ENCODE results near the gene GM2A.
A peak's percentile ranks its signal among the peaks of the same experiment; 100 is the strongest.

Gene GM2A

DNA sequence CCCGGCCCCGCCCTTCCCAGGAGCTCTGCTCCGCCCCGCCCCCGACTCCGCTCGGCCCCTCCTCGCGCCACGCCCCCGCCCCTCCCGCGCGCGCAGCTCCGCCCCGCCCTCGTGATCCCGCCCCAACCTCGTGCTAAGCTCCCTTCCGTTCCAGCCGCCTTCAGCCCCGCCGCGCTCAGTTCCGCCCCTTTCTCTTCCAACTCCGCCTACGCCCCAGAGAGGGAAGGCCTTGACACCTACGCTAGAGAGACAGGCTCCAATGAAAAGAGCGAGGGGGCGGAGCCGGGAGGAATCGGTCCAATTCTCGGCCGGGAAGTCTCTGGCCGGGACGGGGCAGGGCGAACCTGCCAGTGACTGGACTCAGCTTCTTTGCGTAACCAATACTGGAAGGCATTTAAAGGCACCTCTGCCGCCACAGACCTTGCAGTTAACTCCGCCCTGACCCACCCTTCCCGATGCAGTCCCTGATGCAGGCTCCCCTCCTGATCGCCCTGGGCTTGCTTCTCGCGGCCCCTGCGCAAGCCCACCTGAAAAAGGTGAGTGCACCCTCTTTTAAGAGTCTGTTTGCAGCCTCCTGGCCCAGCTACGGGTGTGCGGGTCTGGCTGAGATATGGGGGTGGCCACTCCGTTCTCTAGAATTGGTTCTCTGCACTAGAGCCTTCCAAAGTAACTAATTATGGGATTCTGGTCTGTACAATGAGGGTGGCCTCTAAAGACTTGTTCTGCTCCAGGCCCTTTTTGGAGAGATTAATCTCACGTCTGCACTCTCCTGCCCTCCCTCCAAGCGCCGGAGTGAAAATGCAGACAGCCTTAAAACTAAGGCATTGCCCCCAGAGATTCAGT is at the start of gene GM2A:
Gene GM2A (plus strand): TSS at position 424 of the 843 bp plus-strand sequence. CDS start 32 bp downstream, at position 456.
- H4K20me1 ChIP-seq: no peaks in the 10 kb centered on the region
- TF ChIP-seq Cebpa-rat (IDR thresholded peaks at IDR 0.05): peak; percentile 49; the same call in 1 of the 2 replicates
- H3K9me3 ChIP-seq: no peaks in the 10 kb centered on the region
- H3K27me3 ChIP-seq: no peaks in the 10 kb centered on the region
- peak within 1 kb of the TSS; percentile 97 for H3K4me2 ChIP-seq
- H3K27ac ChIP-seq: peak within 1 kb of the TSS; percentile 76
- no peaks in the 10 kb centered on the region for H3K36me3 ChIP-seq
- peak within 1 kb of the TSS; percentile 84 for H3K9ac ChIP-seq
- H3K4me1 ChIP-seq: peaks cover 66% of the 10 kb centered on the region
- peak within 1 kb of the TSS; percentile 80 for H3K4me3 ChIP-seq

DNA sequence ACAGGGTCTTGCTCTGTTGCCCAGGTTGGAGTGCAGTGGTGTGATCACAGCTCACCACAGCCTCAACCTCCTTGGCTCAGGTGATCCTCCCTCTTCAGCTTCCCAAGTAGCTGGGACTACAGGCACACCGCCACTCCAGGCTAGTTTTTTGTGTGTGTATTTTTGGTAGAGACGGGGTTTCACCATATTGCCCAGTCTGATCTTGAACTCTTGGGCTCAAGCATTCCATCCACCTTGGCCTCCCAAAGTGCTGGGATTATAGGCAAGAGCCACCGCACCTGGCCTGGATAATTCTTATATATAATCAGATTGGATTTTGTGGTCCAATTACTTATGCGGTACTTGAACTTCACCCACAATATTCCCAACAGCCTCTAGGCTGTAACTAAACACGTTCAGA is 48.9 kb upstream of the GM2A start:
- H3K36me3 ChIP-seq: peaks cover 69% of the 10 kb centered on the region
- H3K4me1 ChIP-seq: peaks cover 45% of the 10 kb centered on the region
- no peak for TF ChIP-seq Cebpa-rat (IDR thresholded peaks at IDR 0.05)
- H3K9ac ChIP-seq: no peak overlapping the region
- no peaks in the 10 kb centered on the region for H3K9me3 ChIP-seq
- no peak overlapping the region for H3K4me3 ChIP-seq
- H3K4me2 ChIP-seq: no peak overlapping the region
- no peaks in the 10 kb centered on the region for H3K27me3 ChIP-seq
- no peak overlapping the region for H3K27ac ChIP-seq
- peaks cover 11% of the 10 kb centered on the region for H4K20me1 ChIP-seq

DNA sequence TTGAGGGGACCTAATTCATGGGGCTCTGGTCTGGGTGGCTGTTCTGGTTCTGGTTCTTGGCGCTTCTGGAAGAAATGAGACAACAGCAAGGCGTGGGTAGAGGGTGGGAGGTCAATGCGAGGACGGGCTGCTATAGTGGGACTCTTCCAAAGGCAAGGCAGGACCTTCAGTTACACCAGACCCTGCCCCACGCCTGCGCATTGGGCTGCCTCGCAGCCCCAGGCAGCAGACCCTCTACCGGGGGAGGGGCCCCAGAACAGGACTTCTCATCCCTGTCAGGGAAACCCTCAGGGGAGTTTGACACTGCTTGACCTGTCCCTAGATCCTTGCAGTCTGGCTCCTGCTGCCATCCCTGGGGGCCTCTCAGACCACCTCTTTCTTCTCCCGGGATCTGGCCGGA is 47.6 kb upstream of the GM2A start:
- no peaks in the 10 kb centered on the region for H3K9me3 ChIP-seq
- peaks cover 58% of the 10 kb centered on the region for H3K4me1 ChIP-seq
- 0 out of 2 replicates have a peak overlapping the region, but pooled peaks have one; percentile 9 for H3K4me2 ChIP-seq
- peaks cover 11% of the 10 kb centered on the region for H4K20me1 ChIP-seq
- no peaks in the 10 kb centered on the region for H3K27me3 ChIP-seq
- peaks cover 55% of the 10 kb centered on the region for H3K36me3 ChIP-seq
- H3K9ac ChIP-seq: no peak overlapping the region
- no peak overlapping the region for H3K4me3 ChIP-seq
- peak overlapping the region; percentile 49; the same call in 1 of the 2 replicates for H3K27ac ChIP-seq
- TF ChIP-seq Cebpa-rat (IDR thresholded peaks at IDR 0.05): no peak

DNA sequence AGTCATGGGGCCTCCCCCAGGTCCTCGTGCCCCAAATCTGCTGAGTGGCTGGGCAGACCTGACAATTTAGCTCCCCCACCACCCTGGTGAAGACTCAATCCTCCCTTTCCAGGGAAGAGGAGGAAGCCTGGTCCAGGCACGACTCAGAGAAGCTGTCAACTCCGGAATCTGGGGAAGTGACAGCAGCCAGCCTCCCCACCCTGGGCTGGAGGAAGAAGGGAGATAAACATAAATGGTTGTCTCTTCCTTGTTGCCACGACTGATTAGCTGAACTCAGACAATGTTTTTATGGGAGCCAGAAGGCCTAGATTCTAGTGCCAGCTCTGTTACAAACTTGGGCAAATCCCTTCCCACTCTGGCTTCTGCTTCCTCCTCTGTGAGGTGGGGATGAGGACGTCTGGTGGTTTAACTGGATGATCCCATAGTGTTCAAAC is 44.5 kb upstream of the GM2A start:
- Histone ChIP-seq H3K36me3 (peaks cover 26% of the 10 kb centered on the region), H3K4me2 (peak overlapping the region; percentile 100), H3K4me1 (peaks cover 77% of the 10 kb centered on the region), H3K4me3 (no peak overlapping the region), H3K27me3 (no peaks in the 10 kb centered on the region), H3K27ac (peak overlapping the region; percentile 61), H3K9me3 (no peaks in the 10 kb centered on the region), H3K9ac (peak overlapping the region; percentile 34; the same call in 1 of the 2 replicates), H4K20me1 (peaks cover 11% of the 10 kb centered on the region)
- TF ChIP-seq Cebpa-rat (IDR thresholded peaks at IDR 0.05): no peak

DNA sequence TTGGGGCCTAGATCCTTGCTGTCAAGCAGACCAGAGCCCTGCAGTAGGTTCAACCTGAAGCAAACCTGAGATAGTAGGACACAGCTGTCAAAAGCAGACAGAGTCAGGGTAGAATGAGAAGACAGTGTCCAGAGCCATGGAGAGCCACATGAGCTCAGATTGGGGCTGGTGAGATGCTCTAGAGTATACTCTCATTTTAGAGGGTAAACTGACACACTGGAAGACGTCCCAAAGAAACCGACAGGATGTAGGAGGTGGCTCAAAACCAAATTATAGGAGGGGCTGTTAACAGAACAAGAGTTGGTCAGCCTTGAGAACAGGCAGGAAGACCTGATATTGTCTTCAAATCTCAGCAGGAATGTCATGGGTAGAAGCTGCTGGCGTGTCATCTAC is 40.6 kb upstream of the GM2A start:
- peak overlapping the region; percentile 100 for H3K4me2 ChIP-seq
- TF ChIP-seq Cebpa-rat (IDR thresholded peaks at IDR 0.05): no peak
- peaks cover 3% of the 10 kb centered on the region; the same call in 1 of the 2 replicates for H3K36me3 ChIP-seq
- no peaks in the 10 kb centered on the region for H4K20me1 ChIP-seq
- H3K4me1 ChIP-seq: peaks cover 98% of the 10 kb centered on the region
- H3K27ac ChIP-seq: peak overlapping the region; percentile 98
- peak overlapping the region; percentile 61 for H3K4me3 ChIP-seq
- no peaks in the 10 kb centered on the region for H3K27me3 ChIP-seq
- H3K9me3 ChIP-seq: no peaks in the 10 kb centered on the region
- peak overlapping the region; percentile 89 for H3K9ac ChIP-seq

DNA sequence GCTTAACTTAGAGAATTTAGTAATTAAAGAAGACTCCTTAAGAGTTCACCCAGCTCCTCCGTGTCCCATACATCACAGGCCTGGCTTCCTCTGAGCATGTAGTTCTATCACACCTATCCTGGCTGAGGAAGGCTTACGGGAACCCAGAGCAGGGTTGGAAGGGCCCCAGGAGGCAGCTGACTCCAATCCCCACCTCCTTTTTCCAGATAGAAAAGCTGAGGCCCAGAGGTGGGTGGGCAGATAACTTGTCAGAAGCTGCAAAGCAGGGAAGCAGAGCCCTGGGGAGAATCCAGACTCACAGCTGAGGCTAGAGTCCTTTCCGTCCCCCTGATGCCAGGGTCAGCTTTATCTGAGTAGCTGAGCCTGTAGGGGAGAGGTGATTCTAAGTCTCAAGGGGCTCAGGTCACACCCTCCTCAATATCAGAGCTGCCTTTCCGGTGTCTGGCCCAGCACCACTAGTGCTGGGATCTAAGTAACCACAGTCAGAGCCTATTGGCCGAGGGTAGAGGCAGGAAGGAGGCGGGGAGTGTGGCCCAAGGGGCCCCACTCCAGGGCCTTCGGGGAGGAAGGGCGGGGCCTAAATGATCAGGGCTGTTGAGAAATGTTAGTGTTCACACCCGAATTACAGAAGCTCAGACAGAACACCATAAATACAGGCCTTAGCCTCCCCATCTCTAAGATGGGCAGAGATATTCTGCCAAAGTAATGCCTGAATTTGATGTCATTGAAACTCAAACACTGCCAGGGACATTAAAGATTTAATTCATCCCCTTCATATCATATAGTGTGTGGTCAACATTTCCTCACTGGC is 39.0 kb upstream of the GM2A start:
- H3K36me3 ChIP-seq: peaks cover 8% of the 10 kb centered on the region
- no peaks in the 10 kb centered on the region for H4K20me1 ChIP-seq
- peak overlapping the region; percentile 98 for H3K27ac ChIP-seq
- TF ChIP-seq Cebpa-rat (IDR thresholded peaks at IDR 0.05): peak; percentile 68; the same call in 1 of the 2 replicates
- no peaks in the 10 kb centered on the region for H3K9me3 ChIP-seq
- peak overlapping the region; percentile 62 for H3K4me3 ChIP-seq
- H3K4me2 ChIP-seq: peak overlapping the region; percentile 100
- no peaks in the 10 kb centered on the region for H3K27me3 ChIP-seq
- H3K9ac ChIP-seq: peak overlapping the region; percentile 89
- H3K4me1 ChIP-seq: peaks cover 98% of the 10 kb centered on the region

DNA sequence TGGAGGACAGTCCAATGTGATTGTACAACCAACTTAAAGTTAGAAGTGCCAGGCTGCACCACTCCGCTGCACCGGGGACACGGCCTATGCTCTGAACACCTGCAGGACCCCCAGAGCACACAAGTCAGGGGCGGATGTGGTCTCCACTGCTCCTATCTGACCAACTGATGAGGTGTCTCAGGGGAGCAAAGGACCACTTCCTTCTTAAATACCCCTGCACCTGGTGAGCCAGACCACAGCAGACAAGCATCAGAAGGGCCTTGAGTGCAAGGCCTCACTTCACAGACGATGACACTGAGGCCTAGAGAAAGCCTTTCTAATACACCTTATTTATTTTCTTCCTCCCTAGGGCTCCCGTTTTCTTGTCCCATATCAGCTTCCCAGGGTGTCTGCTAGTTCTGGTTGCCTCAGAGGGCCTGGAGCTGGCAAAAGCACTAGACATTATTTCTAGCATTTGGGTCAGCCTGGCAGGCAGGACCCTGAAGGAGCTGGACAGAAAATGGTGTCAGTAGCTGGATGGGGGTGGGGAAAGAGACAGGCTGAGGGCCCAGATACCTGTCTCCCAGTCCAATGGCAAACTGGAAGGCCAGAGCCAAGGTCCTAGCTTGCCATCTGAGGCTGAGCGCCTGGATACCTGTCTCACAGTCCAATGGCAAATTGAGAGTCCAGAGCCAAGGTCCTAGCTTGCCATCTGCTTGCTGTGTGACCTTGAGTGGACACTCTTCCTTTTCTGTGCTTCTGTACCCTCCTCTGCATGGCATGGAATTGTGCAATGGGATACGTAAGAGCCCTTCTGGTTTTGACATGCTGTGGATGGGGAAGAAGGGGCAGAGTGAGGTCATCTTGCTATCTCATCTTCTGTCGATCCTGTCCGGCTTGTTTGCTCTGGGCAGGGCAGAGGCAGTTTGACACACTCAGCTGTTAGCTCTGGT is 38.1 kb upstream of the GM2A start:
- Histone ChIP-seq H4K20me1 (no peaks in the 10 kb centered on the region; the same call in 1 of the 2 replicates), H3K4me2 (peak overlapping the region; percentile 100), H3K9me3 (no peaks in the 10 kb centered on the region), H3K27me3 (no peaks in the 10 kb centered on the region), H3K4me1 (peaks cover 98% of the 10 kb centered on the region), H3K9ac (peak overlapping the region; percentile 89), H3K4me3 (peak overlapping the region; percentile 62), H3K27ac (peak overlapping the region; percentile 98), H3K36me3 (peaks cover 8% of the 10 kb centered on the region)
- peak; percentile 71 for TF ChIP-seq Cebpa-rat (IDR thresholded peaks at IDR 0.05)

DNA sequence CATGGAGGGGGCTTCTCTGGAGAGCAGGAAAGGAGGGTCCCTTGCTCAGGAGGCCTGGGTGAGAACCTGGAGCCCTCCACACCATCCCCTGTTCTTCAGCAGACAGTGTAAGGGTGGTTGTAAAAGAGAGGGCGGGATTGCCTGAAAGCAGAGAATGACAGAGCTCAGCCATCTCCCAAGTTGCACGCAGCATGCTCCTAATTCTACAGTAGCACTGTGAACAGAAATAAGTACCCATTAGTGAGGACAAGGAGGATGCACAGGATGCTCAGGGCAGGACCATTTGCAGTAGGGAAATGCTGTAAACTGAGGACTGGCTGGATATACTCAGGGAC is 37.5 kb upstream of the GM2A start:
- H3K4me2 ChIP-seq: peak overlapping the region; percentile 100
- H3K4me1 ChIP-seq: peaks cover 98% of the 10 kb centered on the region

DNA sequence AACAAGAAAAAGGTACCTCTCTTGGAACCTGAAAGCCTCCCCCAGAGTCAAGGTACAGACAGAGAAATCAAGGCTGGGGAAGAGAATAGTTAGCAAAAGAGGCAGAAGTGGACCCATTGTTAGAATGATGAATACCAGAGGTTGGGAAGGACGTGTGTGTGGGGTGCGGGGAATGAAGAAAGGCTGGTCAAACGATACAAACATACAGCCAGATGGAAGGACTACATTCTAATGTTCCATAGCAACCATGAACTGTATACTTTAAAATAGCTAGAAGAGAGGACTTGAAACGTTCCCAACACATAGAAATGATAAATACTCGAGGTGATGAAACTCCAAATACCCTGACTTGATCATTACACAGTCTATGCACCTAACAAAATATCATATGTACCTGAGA is 36.2 kb upstream of the GM2A start:
- peaks cover 5% of the 10 kb centered on the region; the same call in 1 of the 2 replicates for H4K20me1 ChIP-seq
- peaks cover 8% of the 10 kb centered on the region for H3K36me3 ChIP-seq
- H3K27ac ChIP-seq: peak overlapping the region; percentile 98
- H3K27me3 ChIP-seq: no peaks in the 10 kb centered on the region
- peaks cover 98% of the 10 kb centered on the region for H3K4me1 ChIP-seq
- H3K9ac ChIP-seq: peak overlapping the region; percentile 89; the same call in 1 of the 2 replicates
- no peaks in the 10 kb centered on the region for H3K9me3 ChIP-seq
- no peak overlapping the region; the same call in 1 of the 2 replicates for H3K4me3 ChIP-seq
- TF ChIP-seq Cebpa-rat (IDR thresholded peaks at IDR 0.05): no peak
- peak overlapping the region; percentile 100 for H3K4me2 ChIP-seq

More for the DNA sequence above, 37.5 kb upstream of the GM2A start:
- H3K9me3 ChIP-seq: no peaks in the 10 kb centered on the region
- H3K36me3 ChIP-seq: peaks cover 8% of the 10 kb centered on the region
- peak overlapping the region; percentile 89 for H3K9ac ChIP-seq
- H3K27me3 ChIP-seq: no peaks in the 10 kb centered on the region
- peak overlapping the region; percentile 98 for H3K27ac ChIP-seq
- TF ChIP-seq Cebpa-rat (IDR thresholded peaks at IDR 0.05): no peak
- H3K4me3 ChIP-seq: peak overlapping the region; percentile 62
- no peaks in the 10 kb centered on the region; the same call in 1 of the 2 replicates for H4K20me1 ChIP-seq
